ENCODE measurements around the gene OR7A10.

Gene OR7A10

DNA sequence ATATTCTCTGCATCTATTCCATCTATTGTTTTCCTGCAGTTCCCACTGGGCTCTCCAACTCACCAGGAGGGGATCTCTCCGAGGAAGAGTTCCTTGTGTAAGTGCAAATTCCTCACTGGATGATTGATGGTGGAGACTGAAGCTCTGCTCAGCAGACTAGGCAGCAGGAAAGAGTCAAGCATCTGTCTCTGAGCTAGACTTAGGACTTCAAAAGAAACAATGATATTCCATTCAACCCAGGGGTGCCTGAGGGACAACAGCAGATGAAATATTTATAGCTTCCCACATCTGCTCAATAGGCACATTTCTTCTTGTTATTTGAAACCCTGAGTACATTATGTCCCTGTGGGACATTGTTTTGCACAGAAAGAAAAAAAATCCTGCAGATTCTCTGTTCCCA is 13.7 kb downstream of the OR7A10 start, which contains the start of the genes OR7A5 and OR7C1:
Gene OR7A5, minus strand, starts transcription at position 175 of the 400 bp plus-strand sequence. CDS start 6,944 bp downstream, outside the sequence.
Gene OR7C1, minus strand, starts transcription at position 175 of the 400 bp plus-strand sequence. CDS start 35,049 bp downstream, outside the sequence.
- Histone ChIP-seq H3K4me1 (ENCODE audit: control insufficient read depth in 5 of 5, insufficient read depth in 5 of 5, low read length in 5 of 5) (peaks cover 0 to 4% (median 0%) of the 10 kb centered on the region in 5 donors), H3K9ac (ENCODE audit: low read length in 5 of 5) (no peak within 1 kb of the TSS), H3K9me3 (ENCODE audit: control insufficient read depth in 5 of 5, low read length in 5 of 5) (peaks cover 0 to 8% (median 0%) of the 10 kb centered on the region in 5 donors), H3K27me3 (ENCODE audit: control insufficient read depth in 5 of 5, insufficient read depth in 4 of 5, low read length in 5 of 5) (peaks cover 0 to 5% (median 3%) of the 10 kb centered on the region in 5 donors), H3K27ac (ENCODE audit: low read depth, low read length) (no peak within 1 kb of the TSS), H3K36me3 (ENCODE audit: control insufficient read depth in 5 of 5, insufficient read depth in 5 of 5, low read length in 5 of 5) (no peaks in the 10 kb centered on the region), H3K4me3 (ENCODE audit: low read depth in 1 of 5, low read length in 5 of 5) (no peak within 1 kb of the TSS)

- peaks cover 0 to 4% (median 0%) of the 10 kb centered on the region in 5 donors for H3K4me1 ChIP-seq (ENCODE audit: control insufficient read depth in 5 of 5, insufficient read depth in 5 of 5, low read length in 5 of 5)
- H3K27me3 ChIP-seq (ENCODE audit: control insufficient read depth in 5 of 5, insufficient read depth in 4 of 5, low read length in 5 of 5) = peaks cover 0 to 11% (median 3%) of the 10 kb centered on the region in 5 donors
- H3K27ac ChIP-seq (ENCODE audit: low read depth, low read length) = no peak overlapping the region
- H3K36me3 ChIP-seq (ENCODE audit: control insufficient read depth in 5 of 5, insufficient read depth in 5 of 5, low read length in 5 of 5) = no peaks in the 10 kb centered on the region
- no peak overlapping the region for H3K9ac ChIP-seq (ENCODE audit: low read length in 5 of 5)
- H3K4me3 ChIP-seq (ENCODE audit: low read depth in 1 of 5, low read length in 5 of 5) = no peak overlapping the region
- H3K9me3 ChIP-seq (ENCODE audit: control insufficient read depth in 5 of 5, low read length in 5 of 5) = peaks cover 0 to 2% (median 0%) of the 10 kb centered on the region in 5 donors
Measured at GRCh38 chr19:14830702-14831101, 18.0 kb downstream of the OR7A10 start.

- Histone ChIP-seq H3K36me3 (ENCODE audit: control insufficient read depth in 5 of 5, insufficient read depth in 5 of 5, low read length in 5 of 5) (no peaks in the 10 kb centered on the region), H3K27ac (ENCODE audit: low read depth, low read length) (no peak overlapping the region), H3K9ac (ENCODE audit: low read length in 5 of 5) (no peak overlapping the region), H3K4me1 (ENCODE audit: control insufficient read depth in 5 of 5, insufficient read depth in 5 of 5, low read length in 5 of 5) (no peaks in the 10 kb centered on the region), H3K27me3 (ENCODE audit: control insufficient read depth in 5 of 5, insufficient read depth in 4 of 5, low read length in 5 of 5) (peaks cover 0 to 9% (median 6%) of the 10 kb centered on the region in 5 donors), H3K4me3 (ENCODE audit: low read depth in 1 of 5, low read length in 5 of 5) (no peak overlapping the region), H3K9me3 (ENCODE audit: control insufficient read depth in 5 of 5, low read length in 5 of 5) (peaks cover 0 to 8% (median 5%) of the 10 kb centered on the region in 5 donors)
Measured at GRCh38 chr19:14826006-14826405, 22.7 kb downstream of the OR7A10 start.

- H3K4me3 ChIP-seq (ENCODE audit: low read depth in 1 of 5, low read length in 5 of 5) = no peak overlapping the region
- peaks cover 0 to 8% (median 3%) of the 10 kb centered on the region in 5 donors for H3K27me3 ChIP-seq (ENCODE audit: control insufficient read depth in 5 of 5, insufficient read depth in 4 of 5, low read length in 5 of 5)
- H3K27ac ChIP-seq (ENCODE audit: low read depth, low read length) = no peak overlapping the region
- no peaks in the 10 kb centered on the region for H3K4me1 ChIP-seq (ENCODE audit: control insufficient read depth in 5 of 5, insufficient read depth in 5 of 5, low read length in 5 of 5)
- peaks cover 0 to 11% (median 5%) of the 10 kb centered on the region in 5 donors for H3K9me3 ChIP-seq (ENCODE audit: control insufficient read depth in 5 of 5, low read length in 5 of 5)
- no peak overlapping the region for H3K9ac ChIP-seq (ENCODE audit: low read length in 5 of 5)
- no peaks in the 10 kb centered on the region for H3K36me3 ChIP-seq (ENCODE audit: control insufficient read depth in 5 of 5, insufficient read depth in 5 of 5, low read length in 5 of 5)
Measured at GRCh38 chr19:14821937-14822336, 26.8 kb downstream of the OR7A10 start.

DNA sequence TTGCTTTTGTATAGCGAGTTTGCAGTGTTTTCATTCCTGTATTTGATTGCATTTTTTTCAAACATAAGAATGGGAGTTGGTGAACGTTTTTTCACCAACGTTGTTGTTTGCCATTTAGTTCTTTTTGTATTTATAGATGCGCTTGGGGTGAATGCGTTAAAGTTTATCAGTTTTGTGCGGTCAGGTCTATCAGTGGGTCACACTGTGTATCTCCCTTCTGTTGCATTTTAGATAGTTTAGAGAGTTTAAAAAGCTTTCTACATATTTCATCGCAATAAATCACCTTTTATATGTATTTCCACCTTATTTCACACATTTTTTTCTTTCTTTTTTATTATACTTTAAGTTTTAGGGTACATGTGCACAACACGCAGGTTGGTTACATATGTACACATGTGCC is 30.1 kb downstream of the OR7A10 start:
- Histone ChIP-seq H3K4me3 (ENCODE audit: low read depth in 1 of 5, low read length in 5 of 5) (no peak overlapping the region), H3K36me3 (ENCODE audit: control insufficient read depth in 5 of 5, insufficient read depth in 5 of 5, low read length in 5 of 5) (no peaks in the 10 kb centered on the region), H3K27ac (ENCODE audit: low read depth, low read length) (no peak overlapping the region), H3K9me3 (ENCODE audit: control insufficient read depth in 5 of 5, low read length in 5 of 5) (peaks cover 0 to 5% (median 0%) of the 10 kb centered on the region in 5 donors), H3K4me1 (ENCODE audit: control insufficient read depth in 5 of 5, insufficient read depth in 5 of 5, low read length in 5 of 5) (no peaks in the 10 kb centered on the region), H3K27me3 (ENCODE audit: control insufficient read depth in 5 of 5, insufficient read depth in 4 of 5, low read length in 5 of 5) (peaks cover 0 to 5% (median 0%) of the 10 kb centered on the region in 5 donors), H3K9ac (ENCODE audit: low read length in 5 of 5) (no peak overlapping the region)

- H3K36me3 ChIP-seq (ENCODE audit: control insufficient read depth in 5 of 5, insufficient read depth in 5 of 5, low read length in 5 of 5) = no peaks in the 10 kb centered on the region
- no peak overlapping the region for H3K27ac ChIP-seq (ENCODE audit: low read depth, low read length)
- H3K4me1 ChIP-seq (ENCODE audit: control insufficient read depth in 5 of 5, insufficient read depth in 5 of 5, low read length in 5 of 5) = no peaks in the 10 kb centered on the region
- H3K4me3 ChIP-seq (ENCODE audit: low read depth in 1 of 5, low read length in 5 of 5) = no peak overlapping the region
- peaks cover 0 to 5% (median 0%) of the 10 kb centered on the region in 5 donors for H3K9me3 ChIP-seq (ENCODE audit: control insufficient read depth in 5 of 5, low read length in 5 of 5)
- no peak overlapping the region for H3K9ac ChIP-seq (ENCODE audit: low read length in 5 of 5)
- peaks cover 0 to 5% (median 0%) of the 10 kb centered on the region in 5 donors for H3K27me3 ChIP-seq (ENCODE audit: control insufficient read depth in 5 of 5, insufficient read depth in 4 of 5, low read length in 5 of 5)
Measured at GRCh38 chr19:14817052-14817451, 31.7 kb downstream of the OR7A10 start.

DNA sequence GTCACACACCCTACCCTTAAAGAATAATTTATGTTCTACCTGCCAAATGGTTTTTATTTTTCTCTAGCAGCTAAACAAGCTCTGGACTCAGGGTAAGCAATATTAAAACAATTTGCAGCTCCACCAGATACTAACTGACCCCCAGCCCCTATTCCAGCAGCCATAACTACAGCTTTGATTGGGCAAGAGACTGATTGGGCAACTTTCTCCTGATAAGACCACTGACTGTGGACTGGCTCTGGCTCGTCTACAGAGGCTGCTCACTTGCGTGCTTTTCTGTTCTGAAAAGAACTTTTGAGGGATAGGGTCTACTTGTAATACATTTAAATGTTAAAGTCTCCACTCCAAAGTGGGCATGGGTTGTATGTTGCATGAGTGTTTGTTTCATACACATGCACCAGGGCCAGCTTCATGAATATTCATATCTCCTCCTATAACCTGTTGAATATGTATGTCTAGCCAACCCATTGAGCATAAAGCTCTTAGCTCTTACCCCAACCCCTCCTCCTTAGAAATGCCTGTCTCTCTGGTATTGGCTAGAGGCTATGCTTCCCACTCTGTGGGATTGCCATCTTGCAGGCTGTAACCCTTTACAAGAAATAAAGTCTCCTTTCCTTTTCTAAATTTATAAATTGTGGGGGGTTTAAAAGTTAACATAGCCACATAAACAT is 33.6 kb downstream of the OR7A10 start:
- Histone ChIP-seq H3K27me3 (ENCODE audit: control insufficient read depth in 5 of 5, insufficient read depth in 4 of 5, low read length in 5 of 5) (peaks cover 0 to 5% (median 0%) of the 10 kb centered on the region in 5 donors), H3K4me3 (ENCODE audit: low read depth in 1 of 5, low read length in 5 of 5) (no peak overlapping the region), H3K27ac (ENCODE audit: low read depth, low read length) (no peak overlapping the region), H3K36me3 (ENCODE audit: control insufficient read depth in 5 of 5, insufficient read depth in 5 of 5, low read length in 5 of 5) (no peaks in the 10 kb centered on the region), H3K9me3 (ENCODE audit: control insufficient read depth in 5 of 5, low read length in 5 of 5) (peaks cover 0 to 5% (median 0%) of the 10 kb centered on the region in 5 donors), H3K9ac (ENCODE audit: low read length in 5 of 5) (no peak overlapping the region), H3K4me1 (ENCODE audit: control insufficient read depth in 5 of 5, insufficient read depth in 5 of 5, low read length in 5 of 5) (peaks cover 0 to under 1% (median 0%) of the 10 kb centered on the region in 5 donors)

GRCh38 chr19:14809272-14810057 is 39.3 kb downstream of the OR7A10 start:
- H3K4me3 ChIP-seq (ENCODE audit: low read depth in 1 of 5, low read length in 5 of 5) = no peak overlapping the region
- H3K36me3 ChIP-seq (ENCODE audit: control insufficient read depth in 5 of 5, insufficient read depth in 5 of 5, low read length in 5 of 5) = no peaks in the 10 kb centered on the region
- no peak overlapping the region for H3K9ac ChIP-seq (ENCODE audit: low read length in 5 of 5)
- no peak overlapping the region for H3K27ac ChIP-seq (ENCODE audit: low read depth, low read length)
- H3K27me3 ChIP-seq (ENCODE audit: control insufficient read depth in 5 of 5, insufficient read depth in 4 of 5, low read length in 5 of 5) = peaks cover 0 to 3% (median 0%) of the 10 kb centered on the region in 5 donors
- no peaks in the 10 kb centered on the region for H3K9me3 ChIP-seq (ENCODE audit: control insufficient read depth in 5 of 5, low read length in 5 of 5)
- H3K4me1 ChIP-seq (ENCODE audit: control insufficient read depth in 5 of 5, insufficient read depth in 5 of 5, low read length in 5 of 5) = peaks cover 0 to 11% (median 0%) of the 10 kb centered on the region in 5 donors

GRCh38 chr19:14804765-14805164 is 44.0 kb downstream of the OR7A10 start:
- Histone ChIP-seq H3K9me3 (ENCODE audit: control insufficient read depth in 5 of 5, low read length in 5 of 5) (no peaks in the 10 kb centered on the region), H3K4me1 (ENCODE audit: control insufficient read depth in 5 of 5, insufficient read depth in 5 of 5, low read length in 5 of 5) (peaks cover 0 to 7% (median 0%) of the 10 kb centered on the region in 5 donors), H3K36me3 (ENCODE audit: control insufficient read depth in 5 of 5, insufficient read depth in 5 of 5, low read length in 5 of 5) (no peaks in the 10 kb centered on the region), H3K9ac (ENCODE audit: low read length in 5 of 5) (no peak overlapping the region), H3K27me3 (ENCODE audit: control insufficient read depth in 5 of 5, insufficient read depth in 4 of 5, low read length in 5 of 5) (peaks cover 0 to 5% (median 0%) of the 10 kb centered on the region in 5 donors), H3K27ac (ENCODE audit: low read depth, low read length) (no peak overlapping the region), H3K4me3 (ENCODE audit: low read depth in 1 of 5, low read length in 5 of 5) (no peak overlapping the region)

GRCh38 chr19:14798760-14799159 is 50.0 kb downstream of the OR7A10 start:
- Histone ChIP-seq H3K36me3 (ENCODE audit: control insufficient read depth in 5 of 5, insufficient read depth in 5 of 5, low read length in 5 of 5) (no peaks in the 10 kb centered on the region), H3K27ac (ENCODE audit: low read depth, low read length) (no peak overlapping the region), H3K4me1 (ENCODE audit: control insufficient read depth in 5 of 5, insufficient read depth in 5 of 5, low read length in 5 of 5) (no peaks in the 10 kb centered on the region), H3K9me3 (ENCODE audit: control insufficient read depth in 5 of 5, low read length in 5 of 5) (no peaks in the 10 kb centered on the region), H3K27me3 (ENCODE audit: control insufficient read depth in 5 of 5, insufficient read depth in 4 of 5, low read length in 5 of 5) (peaks cover 0 to 5% (median 0%) of the 10 kb centered on the region in 5 donors), H3K9ac (ENCODE audit: low read length in 5 of 5) (no peak overlapping the region), H3K4me3 (ENCODE audit: low read depth in 1 of 5, low read length in 5 of 5) (no peak overlapping the region)
